Right lung (tissue), 5 donors: ENCODE measurements around the gene CACNB2. TPM values are rescaled to one million over a fixed set of nuclear protein-coding genes. Genes with fewer than 3 reads are reported as not detected.

Experiments
- DNase-seq, 2 donors: peaks; one replicate each; pipeline ENCODE4 v3.0.0-alpha.2; 2013
- polyA plus RNA-seq, 5 donors: library from polyadenylated mRNA; unstranded; fragments of 120-200 nt; gene quantifications; one replicate each; pipeline versions ENCODE4 v1.2.1 to v1.2.3, GENCODE V29; 2013; ENCODE audit warnings: inconsistent platforms in 1 of 5, low replicate concordance in 1 of 5; ENCODE audit not compliant: insufficient read length in 5 of 5, insufficient read depth in 1 of 5

CACNB2 gene
- polyA plus RNA-seq, 5 donors: 9.5 to 16.3 (median 12.7) TPM

DNA sequence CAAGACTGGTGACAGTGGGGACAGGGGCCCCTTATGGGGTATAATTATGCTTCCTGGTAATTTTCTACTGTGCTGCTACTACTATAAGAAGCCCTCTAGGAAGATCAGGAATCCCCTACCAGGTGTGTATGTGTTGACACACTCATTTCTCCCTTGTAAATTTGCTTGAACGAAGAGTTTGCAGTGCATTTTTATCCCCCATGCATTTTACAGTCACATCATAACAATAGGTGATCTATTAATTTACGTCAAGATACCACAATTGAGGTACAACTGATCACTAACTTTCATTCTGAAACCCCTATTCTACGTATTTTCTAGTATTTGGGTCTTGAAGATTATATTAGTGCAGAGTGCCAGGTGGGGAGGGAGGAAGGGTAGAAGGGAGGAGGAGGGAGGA lies 258.9 kb downstream of the CACNB2 start:
- DNase-seq: no peak

DNA sequence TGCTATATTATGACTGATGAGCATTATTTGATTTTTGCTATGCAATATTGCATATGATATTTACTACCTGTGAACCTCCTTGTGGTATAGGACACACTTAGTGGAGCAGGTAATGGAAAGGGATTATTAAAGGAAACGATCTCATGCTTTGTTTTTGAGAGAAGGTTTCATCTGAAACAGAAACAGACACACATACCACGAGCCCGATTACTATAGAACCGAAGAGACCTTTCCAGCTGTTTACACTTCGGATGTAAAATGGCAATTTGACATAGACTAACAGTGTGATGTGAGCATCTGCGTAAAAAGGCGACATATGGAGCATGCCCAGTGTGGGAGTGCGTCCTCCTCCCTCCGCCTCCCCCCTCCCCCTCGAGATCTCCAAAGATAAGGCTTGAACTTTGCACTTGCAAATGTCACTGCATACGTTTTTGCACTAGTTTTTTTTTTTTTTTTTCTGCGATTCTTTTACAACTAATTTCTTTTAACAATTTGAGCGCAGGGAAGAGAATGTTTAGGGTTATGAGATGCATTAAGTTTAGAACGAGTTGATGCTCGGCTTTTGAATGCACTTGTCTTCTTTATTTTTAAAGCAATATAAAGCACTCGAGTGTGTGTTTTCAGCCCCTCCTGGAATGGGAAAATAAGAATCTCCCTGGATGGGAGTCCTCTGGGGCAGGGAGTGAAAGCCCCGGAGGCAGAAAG lies 260.1 kb downstream of the CACNB2 start:
- DNase-seq: peak; percentile 18 to 21

DNA sequence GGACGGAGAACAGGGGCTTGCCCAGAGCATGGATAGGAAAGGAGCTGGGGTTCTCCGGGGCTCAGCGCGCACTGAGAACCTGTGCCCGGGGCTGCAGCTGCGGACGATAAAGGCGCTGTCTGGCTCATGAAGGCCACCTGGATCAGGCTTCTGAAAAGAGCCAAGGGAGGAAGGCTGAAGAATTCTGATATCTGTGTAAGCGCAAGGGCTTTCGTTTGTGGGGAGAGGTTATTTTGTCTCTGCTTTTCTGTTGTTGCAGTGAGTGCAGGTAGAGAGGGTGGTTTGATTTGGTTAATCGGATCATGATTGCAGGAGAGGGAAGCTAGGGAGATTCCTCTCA lies 260.7 kb downstream of the CACNB2 start:
- DNase-seq: no peak

DNA sequence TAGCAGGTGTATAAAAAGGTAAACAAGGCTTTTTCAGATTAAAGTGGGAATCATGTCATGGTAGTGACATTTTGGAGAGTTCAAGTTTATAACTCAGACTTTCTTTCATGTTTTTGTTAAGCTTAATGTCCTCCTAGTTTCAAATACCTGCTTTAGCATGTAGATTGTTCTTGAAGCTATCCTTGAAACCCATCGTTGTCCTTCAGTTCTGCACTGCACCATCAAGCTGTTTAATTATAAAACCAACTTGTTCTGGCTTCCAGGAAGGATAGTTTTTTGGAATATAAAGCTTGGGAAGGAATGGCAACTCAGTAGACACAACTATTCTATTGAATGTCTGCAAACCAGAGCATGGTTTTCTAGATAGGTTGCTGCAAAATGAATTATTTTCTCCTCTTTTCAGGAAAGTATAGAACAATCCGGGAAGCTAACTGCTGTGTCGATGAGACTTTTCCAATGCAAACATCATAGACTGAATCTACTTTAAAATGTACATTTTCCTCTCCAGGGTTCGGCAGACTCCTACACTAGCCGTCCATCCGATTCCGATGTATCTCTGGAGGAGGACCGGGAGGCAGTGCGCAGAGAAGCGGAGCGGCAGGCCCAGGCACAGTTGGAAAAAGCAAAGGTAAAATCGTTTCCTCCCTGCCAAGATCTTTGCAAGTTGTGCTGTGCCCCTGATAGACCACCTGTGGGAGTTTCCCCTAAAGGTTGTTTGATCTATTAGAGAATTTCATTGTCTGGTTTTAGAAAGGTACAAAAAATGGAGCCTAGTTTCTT lies 261.4 kb downstream of the CACNB2 start:
- no peak for DNase-seq

DNA sequence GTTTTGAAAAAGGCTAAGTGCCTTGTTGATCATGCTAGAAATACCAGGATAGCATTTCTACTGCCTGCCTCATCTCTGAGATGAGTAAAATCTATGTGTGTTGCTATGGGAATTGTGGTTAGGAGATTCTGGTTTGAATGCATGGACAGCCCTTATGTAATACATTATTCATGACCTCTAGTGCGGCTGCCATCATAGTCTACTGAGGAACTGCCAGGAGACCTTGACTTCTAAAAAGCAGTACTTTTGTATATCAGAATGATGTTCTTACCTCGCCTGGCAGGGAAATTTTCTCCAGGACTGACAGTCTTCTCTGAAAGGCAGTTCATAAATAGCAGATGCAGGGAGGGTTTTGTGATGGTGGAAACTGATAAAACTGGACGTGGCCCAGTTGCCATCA lies 262.6 kb downstream of the CACNB2 start:
- no peak for DNase-seq

DNA sequence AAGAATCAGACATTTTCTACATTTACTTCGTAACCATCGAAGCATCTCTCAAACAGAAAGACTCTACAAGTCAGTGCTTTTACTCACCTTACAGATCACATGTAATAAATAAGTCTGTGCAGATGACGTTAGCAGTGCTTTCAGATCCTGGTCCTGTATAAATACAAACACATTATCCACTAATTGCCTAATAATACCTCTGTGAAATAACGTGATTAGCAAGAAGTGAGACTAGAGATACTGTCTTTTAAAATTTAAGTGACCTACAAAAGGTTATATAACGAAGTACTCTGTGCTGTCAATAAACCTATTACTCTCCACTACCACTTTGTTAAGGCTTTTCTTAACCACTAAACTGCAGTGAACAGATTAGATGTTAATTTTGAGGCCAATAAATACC lies 264.3 kb downstream of the CACNB2 start:
- no peak for DNase-seq

DNA sequence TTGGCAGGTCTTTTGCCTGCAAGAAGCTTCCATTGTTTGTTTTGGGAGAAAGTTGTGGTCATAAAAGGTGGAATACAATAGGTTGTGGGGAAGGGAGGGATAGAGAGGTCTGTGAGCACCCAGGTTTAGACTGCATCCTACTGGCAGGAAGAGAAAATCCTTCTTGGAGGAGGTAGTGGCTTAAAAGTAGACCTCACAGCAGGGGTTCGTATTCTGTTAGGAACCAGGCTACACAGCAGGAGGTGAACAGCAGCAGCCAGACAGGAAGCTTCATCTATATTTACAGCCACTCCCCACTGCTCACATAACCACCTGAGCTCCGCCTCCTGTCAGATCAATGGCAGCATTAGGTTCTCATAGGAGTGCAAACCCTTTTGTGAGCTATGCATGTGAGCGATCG lies 265.9 kb downstream of the CACNB2 start:
- no peak for DNase-seq

DNA sequence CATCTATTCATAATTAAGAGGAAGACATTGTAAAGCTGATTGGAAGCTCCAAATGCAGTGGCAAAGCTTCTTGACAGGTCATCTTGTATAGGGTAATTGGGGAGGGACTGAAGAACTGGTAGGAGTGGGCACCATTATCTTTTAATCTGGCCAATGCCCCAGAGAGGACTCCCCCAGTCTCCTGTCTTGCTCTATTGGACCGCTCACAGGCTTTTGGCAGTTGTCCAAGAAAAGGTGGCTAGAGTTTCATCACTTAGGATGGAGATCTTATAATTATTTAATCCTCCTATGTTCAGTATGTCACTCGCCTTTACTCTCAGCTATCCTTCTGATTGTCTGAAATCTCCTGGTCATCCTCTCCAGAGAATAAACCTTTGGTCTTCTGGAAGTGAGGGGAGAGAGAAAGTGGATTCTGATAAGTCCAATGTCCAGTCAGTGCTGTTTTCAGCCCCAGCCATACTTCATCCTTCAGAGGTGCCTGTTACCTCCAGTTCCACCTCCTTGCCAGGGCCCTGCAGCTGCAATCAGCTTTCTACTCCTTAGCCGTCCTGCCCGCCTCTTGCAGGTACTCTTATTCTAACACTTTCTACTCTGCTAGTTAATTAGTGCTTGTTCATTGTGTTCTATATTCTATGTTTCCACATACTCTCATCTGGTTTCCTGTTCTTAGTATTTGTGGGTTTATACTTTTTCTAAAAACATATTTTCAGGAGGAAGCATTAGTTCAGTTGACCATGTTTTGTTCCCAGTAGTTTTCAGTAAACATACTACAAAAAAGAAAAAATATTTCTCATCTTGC lies 269.6 kb downstream of the CACNB2 start:
- DNase-seq: no peak

DNA sequence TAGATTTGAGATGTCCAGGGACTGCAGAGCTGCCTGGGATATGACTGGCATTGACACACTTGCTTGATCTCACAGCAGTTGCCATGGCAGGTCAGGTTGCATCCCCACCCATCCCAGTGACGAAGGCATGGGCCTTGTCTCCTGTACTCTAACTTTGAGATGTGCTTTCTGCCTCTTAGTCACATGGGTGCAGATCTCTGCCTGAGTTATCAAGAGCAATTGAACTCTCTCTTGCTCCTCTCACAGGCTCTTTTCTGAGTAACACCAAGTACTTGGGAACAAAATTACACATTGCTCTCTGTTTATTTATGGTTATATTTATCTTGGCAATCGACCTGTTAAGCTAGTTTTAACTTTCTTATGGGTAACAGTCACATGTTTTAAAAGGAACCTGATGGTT lies 273.8 kb downstream of the CACNB2 start:
- peak in 1 of 2 donors; percentile 21 for DNase-seq

DNA sequence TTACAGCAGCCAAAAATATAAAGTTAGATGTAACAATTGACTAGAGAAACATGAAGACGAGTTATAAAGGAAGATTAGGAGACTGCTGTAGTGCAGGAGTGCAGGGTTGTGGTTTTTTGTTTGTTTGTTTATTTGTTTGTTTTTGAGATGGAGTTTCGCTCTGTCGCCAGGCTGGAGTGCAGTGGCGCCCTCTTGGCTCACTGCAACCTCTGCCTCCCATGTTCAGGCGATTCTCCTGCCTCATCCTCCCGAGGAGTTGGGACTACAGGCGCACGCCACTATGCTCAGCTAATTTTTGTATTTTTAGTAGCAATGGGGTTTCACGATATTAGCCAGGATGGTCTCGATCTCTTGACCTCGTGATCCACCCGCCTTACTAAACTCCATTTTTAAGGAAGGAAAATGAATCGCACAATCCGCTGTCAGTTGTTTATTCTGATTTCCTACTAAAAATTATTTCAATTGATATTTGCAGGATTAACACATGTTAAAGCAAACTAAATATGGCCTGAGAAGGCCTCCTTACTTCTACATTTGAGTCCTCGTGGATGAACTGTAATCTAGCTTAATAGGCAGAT lies 277.8 kb downstream of the CACNB2 start:
- DNase-seq: no peak

DNA sequence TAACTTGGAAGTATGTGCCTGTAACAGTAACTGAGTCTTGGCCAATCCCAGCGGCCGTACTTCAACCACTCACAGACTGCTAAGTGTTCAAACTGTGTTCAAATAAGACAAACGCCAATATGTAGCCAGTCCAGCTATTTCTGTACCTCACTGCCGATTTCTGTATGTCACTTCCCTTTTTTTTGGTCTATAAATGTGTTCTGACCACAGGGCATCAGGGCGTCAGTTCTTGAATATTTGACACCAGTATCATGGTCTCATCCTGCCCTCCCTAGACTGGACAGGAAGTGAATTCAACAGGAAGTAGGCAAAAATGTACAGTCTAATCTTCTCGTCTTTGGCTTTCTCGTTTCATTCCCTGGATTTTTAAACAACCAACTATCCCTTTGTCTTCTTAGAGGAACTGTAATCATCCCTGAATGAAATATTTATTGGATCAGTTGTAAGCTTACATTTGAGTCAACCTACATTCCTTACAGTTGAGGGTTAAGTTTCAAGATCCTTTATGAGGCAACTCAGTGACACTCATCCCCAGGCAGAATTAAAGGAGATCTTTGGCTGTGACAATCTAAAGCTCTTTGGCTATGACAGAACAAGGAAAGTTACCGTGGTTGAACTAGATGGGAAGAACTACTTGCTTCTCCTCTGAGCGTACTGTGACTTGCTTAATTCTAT lies 278.5 kb downstream of the CACNB2 start:
- DNase-seq: no peak

DNA sequence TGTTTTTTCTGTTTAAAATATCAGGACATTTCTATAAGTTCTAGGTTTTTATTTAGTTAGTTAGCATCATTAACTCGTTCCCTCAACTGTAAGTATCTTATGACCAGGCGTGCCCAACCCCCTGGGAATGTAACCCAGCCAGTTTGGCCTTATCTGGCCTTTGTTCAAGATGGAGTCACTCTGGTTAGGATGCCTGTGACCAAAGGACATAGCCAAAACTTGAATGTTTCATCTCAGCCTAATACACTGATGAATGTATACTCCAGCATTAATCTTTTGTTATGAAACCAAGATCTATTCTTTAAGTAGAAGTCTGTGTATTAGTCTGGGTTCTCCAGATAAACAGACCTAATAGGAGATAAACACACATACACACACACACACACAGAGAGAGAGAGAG lies 279.7 kb downstream of the CACNB2 start:
- DNase-seq: no peak

DNA sequence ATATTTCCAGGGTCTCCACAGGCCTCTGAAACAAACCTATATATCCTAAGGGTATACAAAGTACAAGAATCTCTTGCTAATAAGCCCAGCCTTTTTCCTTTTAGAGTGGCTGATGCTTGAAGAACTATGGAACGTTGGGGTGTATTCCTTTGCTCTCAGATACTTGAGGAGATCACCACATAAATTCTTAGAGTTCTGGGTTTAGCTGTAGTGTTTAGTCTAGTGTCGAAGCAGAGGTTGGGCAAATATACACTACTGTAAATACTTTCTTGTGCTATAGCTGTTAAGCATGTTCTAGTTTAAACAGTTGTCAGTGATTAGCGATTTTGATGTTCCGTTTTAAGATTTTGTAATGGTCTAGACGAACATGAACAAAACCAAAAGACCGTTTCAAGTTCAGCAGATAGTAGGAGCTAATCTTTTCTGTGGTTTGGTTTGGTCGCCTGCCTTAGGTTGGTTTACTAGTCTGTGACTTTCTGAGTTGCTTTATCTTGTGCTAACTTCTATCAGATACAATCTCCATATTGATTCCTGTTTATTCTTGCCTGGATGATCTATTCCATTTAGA lies 281.6 kb downstream of the CACNB2 start:
- DNase-seq: no peak

DNA sequence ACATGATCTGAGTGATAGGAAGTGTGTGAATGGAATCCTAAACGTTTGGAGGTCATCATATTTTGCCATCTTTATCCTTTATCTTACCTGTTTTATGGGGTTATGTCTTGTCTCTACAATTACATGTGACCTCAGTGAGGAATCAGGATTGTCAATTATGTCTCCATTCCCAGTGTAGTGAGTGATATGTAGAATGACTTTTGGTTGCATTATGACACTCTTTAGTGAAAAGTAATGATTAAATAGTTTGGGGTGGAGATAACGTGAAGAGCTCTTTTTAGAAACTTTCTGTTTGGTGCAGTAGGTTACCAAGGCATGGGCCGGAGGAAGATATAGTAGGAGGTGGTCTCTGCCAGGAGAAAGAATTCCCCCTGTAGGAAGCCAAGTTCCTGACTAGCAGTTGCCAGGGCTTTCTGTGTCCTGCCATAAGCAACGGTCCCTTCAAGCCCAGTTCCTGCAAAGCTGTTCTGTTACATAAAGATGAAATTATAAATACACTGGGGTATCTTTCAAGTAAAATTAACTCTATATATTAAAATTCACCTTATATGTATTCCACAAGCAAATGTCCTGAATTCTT lies 282.9 kb downstream of the CACNB2 start:
- no peak for DNase-seq

DNA sequence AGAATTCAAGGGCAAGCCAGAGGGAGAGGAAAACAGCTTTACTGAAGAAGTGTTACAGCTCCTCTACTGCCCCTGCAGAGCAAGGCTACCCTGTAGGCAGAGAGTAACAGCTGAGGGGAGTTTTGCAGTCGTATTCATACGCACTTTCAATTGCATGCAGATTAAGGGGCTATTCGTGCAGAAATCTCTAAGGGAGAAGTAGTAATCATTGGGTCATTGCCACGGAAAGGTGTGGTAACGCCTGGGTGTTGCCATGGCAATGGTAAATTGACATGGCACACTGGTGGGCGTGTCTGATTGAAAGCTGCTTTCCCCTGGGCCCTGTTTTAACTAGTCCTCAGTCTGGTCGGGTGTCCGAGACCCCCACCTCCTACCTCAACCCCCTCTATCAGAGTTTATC lies 284.0 kb downstream of the CACNB2 start:
- no peak for DNase-seq

DNA sequence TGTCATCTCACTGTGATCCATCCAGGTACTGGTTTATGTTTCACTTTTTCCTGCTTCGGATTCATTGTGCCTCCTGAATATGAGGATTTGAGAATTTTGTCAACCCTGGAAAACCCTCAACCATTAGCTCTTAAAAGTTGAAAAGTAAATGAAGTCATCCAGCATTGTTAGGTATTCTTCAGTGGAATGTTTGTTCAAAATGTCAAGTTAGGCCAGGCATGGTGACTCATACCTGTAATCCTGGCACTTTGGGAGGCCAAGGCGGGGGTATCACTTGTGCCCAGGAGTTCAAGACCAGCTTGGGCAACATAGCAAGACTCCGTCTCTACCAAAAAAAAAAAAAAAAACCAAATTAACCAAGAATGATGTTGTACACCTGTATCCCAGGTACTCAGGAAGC lies 289.1 kb downstream of the CACNB2 start:
- no peak for DNase-seq

DNA sequence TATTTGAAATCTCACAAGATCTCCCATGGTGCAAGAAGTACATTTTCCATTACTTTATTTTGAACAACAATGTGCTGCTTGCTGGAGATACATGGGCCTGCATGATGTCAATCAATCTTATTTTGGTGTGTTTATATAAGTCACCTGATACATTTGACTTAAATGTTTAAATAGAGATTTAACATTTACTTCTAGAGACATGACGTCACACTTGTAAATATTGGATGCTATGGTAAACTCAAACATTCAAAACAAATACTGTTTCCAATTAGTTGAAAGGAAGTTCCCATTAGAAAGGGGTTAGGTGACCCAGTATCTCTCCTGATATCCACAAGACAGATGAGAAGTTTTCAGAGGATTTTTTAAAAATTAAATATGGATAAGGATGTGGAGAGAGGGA lies 296.7 kb downstream of the CACNB2 start:
- DNase-seq: no peak

DNA sequence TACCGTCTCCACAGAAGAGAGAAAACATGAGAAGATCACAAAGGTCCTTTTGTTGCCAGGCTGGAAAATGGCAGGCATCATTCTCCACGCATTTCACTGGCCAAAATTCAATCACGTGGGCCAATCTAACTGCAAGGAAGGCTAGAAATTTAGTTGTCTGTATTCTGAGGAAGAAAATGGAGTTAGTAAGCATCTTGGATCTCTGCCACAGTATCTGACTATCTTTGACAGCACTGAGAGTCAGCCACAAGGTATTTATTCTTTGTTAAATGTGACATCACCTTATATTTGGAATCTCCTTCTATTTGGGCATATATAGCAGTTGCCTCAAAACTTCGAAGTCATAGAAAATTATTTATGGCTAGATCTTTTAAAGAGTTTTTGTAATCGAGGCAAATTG lies 297.3 kb downstream of the CACNB2 start:
- DNase-seq: no peak

DNA sequence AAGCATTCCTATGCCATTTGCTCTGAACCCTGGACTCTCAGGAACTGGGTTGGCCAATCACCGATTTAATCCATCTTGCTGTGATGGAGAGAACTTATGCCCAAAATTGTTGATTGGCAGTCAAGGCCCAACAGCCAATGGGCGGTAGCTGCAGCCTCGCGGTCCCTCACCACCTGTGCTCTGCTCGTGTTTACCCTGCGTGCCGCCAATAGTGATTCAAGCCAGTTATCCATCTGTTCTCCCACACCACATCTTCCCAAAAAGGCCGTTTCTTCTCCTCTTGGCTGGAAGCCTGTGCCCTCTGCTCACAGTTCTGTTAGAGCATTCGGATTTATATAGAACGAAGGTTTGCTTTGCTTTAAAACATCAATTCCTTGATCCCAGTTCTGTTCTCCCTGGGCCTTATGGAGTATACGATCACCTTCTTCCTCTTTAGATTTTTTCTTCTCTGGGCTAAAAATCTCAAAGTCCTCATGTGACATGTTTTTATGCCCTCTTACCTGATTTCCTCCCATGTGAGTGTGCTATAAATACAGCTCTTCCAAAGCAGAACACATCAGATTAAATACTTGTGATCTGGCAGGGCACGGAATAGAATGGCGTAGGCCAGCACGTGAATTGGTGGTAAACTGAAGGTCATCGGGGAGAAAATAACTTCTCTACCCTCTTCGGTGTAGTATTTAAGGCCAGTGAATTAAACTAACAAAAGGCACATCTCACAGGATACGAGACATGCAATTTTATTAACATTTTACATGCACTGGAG lies 298.3 kb downstream of the CACNB2 start:
- no peak for DNase-seq

DNA sequence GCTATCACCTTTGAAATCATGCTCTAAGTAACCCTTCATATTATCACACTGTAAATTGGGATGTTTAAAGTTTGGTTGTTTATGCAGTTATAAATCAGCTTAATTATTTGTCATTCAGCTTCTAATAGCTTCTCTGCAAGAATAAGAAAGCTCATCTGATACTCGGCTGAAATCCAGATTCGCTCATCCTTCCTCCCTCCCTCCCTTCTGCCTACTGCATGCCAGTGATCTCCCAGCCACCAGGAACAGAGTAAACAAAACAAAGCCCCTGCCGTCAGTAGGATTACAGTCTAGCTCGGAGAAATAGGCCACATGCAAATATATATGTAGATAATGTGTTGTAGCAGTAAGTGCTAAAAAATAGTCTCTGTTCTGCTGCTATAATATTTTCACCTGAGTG lies 299.4 kb downstream of the CACNB2 start:
- DNase-seq: no peak
